ENCODE measurements around the gene ZNF891.
A peak's percentile ranks its signal among the peaks of the same experiment; 100 is the strongest.

Gene ZNF891

DNA sequence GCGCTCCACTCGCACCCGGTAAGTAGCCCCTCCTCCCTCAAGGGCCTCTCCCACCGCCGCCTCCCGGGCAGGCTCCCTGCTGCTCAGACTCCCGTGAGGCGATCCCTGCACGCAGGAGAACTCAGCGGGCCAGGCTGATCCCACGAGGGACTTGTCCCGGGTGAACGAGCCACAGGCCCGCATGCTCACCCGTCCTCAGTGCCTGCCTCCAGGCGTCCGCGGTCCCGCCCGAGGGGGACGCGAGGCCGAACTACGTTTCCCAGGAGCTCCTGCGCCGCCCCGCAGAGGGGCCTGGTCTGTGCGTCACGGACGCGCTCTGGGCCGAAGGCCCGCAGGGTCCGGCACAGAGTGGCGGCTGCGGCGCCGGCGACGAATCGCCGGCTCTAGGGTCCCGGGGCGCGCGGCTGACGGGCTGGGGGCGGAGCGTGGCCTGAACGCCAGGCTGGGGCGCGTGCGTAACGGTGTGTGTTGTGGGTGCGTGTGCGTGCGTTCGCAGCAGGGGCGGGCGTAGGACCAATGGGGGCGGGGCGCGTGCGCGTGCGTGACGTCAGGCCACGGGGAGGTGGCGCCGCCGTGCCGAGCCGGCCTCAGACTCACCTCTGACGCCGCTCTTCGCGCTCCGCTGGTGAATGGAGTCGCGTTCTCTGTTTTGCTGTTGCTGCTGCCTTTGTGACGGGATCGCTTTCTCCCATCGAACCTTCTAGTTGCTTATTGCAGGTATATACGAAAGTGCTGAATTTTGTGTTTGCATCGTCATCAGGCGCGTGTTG, at the start of gene ZNF891, which contains the start of gene ZNF10:
Gene ZNF891, minus strand, starts transcription at position 237 of the 770 bp plus-strand sequence. CDS start 8,356 bp downstream, outside the sequence.
Gene ZNF10, plus strand, starts transcription at position 590 of the 770 bp plus-strand sequence. CDS start 13,866 bp downstream, outside the sequence.
- peak; percentile 89 to 95 for DNase-seq

DNA sequence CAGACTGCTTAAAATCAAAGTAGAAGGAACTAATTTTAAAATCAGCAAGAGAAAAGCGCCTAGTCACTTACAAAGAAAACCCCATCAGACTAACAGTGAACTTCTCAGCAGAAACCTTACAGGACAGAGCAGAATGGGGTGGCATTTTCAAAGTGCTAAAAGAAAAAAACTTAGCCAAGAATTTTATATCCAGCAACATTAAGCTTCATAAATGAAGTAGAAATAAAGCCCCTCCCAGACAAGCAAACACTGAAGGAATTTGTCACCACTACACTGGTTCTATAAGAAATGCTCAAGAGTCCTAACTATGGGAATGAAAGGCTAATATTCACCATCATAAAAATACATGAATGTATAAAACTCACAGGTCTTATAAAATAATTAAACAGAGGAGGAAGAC, 44.8 kb upstream of the ZNF891 start:
- DNase-seq: no peak

DNA sequence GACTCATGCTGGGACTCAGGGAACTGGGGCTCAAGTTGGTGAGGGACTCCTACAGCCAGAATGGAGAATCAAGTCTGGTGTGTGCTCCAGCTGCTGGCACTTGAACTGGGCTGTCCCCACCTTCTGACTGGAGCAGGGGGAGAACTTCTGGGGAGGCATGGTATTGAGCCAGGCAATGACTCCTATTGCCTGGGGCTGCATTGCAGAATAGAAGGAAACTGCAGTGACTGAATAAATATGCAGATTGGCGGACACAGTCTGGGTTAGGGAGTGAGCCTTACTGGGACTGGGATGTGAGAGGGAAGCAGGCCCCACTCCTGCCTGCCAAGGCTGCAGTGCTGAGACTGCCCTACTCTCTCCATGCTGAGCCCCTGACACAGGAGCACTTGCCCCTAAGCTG, 42.4 kb upstream of the ZNF891 start:
- DNase-seq: no peak

DNA sequence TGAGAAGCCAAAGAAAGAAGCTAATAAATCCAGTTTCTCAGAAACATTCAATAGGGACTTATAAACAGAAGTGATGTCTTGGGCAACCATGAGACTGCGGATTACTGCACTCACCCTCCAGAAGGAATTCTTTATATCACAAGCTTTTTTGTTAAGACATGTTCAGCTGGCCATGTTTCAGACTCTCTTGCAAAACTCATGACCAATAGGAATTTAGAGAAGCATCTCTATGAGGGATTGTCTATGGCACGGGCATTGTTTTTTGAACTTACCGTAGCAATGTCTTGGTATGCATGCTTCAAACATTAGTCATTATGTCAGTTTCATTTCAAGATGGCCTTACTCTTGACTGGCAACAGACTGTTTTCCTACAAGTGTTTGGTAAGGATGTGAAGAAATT, 35.7 kb upstream of the ZNF891 start:
- DNase-seq: no peak

DNA sequence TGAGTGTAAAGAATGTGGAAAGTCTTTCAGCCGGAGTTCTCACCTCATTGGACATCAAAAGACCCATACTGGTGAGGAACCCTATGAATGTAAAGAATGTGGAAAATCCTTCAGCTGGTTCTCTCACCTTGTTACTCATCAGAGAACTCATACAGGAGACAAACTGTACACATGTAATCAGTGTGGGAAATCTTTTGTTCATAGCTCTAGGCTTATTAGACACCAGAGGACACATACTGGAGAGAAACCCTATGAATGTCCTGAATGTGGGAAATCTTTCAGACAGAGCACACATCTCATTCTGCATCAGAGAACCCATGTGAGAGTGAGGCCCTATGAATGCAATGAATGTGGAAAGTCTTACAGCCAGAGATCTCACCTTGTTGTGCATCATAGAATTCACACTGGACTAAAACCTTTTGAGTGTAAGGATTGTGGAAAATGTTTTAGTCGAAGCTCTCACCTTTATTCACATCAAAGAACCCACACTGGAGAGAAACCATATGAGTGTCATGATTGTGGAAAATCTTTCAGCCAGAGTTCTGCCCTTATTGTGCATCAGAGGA, 26.1 kb upstream of the ZNF891 start:
- DNase-seq: no peak

DNA sequence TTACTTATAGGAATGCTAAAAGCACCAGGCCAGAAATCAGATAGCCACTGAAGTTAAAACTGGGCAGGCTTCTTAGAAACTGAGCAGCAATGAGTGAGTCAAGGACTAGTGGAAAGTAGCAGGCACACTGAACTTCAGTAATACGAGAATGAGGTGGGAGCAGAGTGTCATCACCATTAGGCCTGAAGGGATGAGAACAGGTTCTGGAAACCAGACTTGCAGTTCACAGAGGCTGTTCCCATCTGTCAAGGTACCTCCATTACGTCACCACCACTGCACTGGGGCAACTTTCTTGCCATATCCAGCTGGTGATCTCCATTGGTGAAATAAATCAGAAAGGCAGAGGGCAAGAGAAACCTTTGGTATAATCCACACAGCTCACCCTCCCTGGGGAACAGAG, 15.9 kb upstream of the ZNF891 start:
- DNase-seq: no peak

DNA sequence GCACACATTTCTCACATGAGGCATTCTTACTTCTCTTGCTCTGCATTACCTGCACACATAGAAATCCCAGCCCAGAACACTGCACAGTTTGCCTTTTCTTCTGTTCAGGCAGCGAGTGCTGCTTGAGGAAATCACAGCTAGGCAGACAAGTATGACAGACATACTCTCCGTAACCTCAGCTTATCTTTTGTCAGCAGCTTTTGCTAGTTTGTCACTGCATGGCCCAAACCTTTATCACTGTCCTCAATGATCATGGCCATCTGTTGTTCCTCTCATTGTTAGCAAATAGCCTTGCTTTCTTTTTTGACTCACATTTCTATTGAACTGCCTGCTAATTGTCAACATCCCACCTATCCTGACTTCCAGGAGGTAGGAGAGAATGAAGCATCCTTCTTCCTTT, 5.7 kb upstream of the ZNF891 start:
- DNase-seq: no peak

DNA sequence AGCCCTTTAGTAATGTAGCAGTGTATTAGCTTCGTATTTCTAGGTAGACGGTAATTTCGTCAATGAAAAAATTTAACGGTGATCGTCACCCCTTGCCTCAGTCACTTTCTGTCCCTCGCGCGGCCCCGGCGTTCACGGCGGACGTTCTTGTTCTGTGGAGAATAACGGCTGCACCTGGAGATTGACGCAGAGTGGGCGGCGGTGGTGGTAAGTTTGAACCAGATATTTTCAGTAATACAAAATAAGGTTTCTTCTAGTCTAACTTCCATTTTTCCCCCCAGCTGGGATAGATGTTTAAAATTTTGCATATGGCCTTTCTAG, 694 bp upstream of the ZNF891 start:
- no peak for DNase-seq

DNA sequence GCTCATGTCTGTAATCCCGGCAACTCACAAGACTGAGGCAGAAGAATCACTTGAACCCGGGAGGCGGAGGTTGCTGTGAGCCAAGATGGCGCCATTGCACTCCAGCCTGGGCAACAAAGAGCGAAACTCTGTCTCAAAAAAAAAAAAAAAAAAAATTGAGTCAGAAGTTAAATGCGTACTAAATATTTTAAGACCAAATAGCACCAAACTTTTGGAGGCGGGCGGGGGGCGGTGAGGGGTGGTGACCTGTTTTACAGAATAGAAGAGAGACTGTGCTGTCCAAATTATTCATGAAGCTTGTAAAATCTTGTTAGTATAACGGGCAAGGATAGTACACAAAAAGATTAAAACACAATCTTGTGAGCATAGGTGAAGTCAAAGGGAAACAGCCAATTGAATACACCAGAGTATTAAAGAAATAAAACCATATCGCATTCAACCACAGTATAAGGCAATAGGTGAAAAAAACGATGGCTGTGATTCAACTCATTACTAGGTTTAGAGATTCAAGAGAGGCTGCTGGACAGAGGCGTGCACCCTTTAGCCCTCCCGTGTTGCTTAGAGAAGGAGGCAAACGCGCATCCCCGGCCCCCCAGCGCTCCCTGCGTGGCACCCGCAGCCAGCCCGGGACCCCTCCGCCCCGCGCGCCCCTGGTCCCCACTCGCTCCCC, 571 bp downstream of the ZNF891 start:
- DNase-seq: no peak

DNA sequence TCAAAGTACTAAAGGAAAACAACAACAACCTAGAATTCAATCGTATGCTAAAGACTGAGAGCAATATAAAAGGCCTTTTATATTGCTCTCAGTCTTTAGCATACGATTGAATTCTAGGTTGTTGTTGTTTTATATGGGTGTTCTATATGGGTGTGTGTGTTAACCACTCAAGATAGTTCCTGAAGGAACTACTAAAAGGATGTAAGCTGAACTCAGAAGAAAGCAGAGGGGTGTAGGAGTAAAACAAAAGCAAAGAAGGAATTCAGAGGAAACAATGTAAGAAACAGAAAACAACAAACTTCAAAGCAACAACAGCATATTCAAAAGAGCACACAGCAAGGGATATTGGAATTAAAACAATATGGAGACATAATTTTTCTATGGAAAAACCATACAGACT, 5.4 kb downstream of the ZNF891 start:
- no peak for DNase-seq

DNA sequence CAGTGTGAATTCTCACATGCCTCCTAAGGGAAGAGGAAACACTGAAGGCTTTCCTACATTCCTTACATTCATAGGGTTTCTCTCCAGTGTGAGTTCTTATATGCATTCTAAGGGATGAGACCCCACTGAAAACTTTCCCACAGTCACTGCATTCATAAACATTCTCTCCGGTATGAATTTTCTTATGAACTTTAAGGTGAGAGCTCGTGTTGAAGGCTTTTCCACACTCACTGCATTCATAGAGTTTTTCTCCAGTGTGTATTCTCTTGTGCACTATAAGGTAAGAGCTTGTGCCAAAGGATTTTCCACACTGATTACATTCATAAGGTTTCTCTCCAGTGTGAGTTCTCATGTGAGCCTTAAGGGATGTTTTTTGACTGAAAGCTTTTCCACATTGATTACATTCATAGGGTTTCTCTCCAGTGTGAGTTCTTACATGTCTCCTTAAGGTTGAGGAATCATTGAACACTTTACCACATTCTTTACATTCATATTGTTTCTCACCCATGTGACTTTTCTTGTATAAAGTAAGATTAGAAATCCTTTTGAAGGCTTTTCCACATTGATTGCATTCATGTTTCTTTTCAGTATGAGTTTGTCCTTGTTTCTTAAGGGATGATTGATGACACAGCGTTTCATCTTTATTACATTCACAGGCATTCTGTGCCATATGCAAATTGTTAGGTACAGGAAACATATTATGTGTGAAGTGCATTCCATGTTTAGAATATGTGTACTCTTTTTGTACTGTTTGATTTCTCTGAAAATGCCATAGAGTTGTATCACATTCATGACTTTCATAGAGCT, 9.5 kb downstream of the ZNF891 start:
- DNase-seq: no peak

DNA sequence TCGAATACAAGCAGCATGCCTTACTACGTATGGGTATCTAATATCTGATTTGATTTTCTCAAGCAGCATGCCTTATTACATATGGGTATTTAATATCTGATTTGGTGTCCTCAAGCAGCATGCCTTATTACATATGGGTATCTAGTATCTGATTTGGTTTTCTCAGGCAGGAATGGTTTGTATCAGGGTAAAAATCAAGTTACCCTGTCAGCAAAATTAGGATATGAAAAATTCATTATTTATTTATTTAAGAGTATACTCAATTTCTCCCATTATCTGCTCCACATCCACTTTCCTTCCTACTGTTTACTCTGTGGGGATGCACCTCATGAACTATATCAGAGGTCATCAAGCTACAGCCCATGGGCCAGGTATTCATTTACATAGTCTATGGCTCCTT, 21.9 kb downstream of the ZNF891 start:
- no peak for DNase-seq

DNA sequence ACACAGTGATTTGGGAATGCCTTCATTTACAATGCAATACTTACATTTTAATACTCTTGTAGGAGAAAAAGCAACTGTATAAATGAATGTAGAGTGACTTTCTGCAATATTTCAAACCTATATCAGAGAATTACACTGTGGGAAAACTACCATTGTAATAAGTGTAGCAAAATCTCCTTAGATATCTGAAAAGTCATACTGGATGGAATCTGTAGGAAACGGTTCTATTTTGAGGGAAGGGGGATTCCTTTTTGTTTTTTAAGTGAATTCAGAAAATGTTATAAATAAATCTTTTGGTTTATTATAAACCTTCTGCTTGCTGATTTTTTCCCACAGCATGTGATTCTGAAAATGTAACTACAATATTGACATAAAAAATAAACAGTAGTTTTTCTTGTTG, 23.0 kb downstream of the ZNF891 start:
- no peak for DNase-seq

DNA sequence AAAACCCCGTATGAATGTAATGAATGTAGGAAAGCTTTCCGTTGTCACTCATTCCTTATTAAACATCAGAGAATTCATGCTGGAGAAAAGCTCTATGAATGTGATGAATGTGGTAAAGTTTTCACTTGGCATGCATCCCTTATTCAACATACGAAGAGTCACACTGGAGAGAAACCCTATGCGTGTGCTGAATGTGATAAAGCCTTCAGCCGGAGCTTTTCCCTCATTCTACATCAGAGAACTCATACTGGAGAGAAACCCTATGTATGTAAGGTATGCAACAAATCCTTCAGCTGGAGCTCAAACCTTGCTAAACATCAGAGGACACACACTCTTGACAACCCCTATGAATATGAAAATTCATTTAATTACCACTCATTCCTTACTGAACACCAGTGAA, 23.8 kb downstream of the ZNF891 start:
- no peak for DNase-seq

DNA sequence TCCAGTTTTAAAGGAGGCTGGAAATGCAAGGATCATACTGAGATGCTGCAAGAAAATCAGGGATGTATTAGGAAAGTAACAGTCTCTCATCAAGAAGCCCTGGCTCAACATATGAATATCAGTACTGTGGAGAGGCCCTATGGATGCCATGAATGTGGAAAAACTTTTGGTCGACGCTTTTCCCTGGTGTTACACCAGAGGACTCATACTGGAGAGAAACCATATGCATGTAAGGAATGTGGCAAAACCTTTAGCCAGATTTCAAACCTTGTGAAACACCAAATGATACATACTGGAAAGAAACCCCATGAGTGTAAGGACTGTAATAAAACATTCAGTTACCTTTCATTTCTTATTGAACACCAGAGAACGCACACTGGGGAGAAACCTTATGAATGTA, 24.5 kb downstream of the ZNF891 start:
- DNase-seq: no peak

DNA sequence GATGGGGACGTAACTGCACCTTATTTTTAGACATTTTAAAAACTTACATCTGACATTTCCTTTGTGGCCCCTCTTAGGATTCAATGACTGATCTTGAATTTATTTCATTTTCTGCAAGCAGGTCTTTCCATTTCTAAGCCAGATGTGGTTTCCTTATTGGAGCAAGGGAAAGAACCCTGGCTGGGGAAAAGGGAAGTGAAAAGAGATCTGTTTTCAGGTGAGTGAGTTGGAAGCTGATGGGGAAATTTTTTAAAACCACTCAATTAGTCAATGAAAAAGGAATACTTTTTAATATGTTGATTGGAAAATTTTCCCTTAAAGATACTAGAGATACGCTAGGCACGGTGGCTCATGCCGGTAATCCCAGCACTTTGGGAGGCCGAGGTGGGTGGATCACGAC, 46.7 kb downstream of the ZNF891 start:
- no peak for DNase-seq

DNA sequence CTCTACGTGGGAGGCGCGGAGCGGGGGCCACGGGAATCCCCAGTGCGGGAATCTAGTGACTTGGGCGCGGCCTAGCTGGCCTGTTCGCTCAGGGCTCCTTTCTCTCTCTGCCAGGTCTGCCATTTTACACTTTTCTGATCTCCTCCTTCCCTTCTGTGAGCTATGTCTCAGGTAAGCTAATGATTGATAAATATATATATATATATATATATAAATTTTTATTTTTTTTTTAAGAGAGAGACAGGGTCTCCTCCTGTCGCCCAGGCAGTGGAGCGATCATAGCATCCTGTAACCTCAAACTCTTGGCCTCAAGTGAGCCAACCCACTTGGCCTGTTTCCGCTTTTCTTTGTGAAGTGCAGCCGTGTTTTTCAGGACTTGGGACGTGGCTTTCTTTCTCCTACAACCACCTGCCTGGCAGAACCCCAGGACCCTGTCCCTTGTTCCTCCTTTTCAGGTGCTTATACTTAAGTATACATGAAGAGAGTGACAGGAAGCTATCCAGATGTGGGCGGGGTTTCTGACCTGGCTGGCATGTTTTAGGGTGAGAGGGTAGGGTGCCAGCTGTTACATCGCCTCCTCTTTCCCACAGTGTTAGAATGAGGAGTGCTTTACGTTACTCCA, 48.8 kb downstream of the ZNF891 start:
- DNase-seq: peak in 1 of 2 donors; percentile 43

DNA sequence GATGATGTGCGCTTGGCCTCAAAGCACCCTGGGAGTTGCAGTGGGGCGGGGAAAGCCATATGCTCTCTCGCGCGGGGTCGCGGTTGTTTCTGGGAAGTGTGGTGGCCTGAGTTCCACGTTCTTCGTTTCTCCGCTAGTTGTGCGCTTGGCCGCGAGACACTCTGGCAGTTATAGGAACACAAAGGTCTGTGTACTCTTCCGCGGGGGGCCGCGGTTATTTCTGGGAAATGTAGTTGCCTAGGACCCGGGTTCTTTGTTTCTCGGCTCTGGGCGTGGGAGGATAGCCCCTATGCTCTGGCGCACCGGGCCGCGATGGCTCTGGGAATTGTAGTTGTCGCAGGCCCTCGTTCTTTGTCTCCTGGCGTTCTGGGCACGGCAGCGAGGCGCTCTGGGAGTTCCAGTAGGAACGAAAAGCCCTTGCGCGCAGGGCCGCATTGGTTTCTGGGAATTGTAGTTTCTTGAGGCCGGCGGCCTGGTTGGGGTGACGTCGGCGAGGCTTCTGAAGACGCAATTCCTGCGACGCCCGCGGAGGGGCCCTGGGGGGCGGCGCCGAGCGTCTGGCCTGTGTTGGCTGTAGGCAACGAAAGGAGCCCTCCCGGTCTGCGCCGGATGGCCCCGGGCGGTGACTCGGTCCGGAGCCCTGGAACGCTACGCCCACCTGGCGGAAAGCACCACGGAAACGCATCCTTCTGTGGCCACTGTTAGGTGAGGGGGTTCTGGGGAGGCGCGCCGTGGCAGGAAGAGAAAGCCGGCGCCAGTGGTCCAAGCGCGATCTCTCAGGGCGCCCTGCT, 49.5 kb downstream of the ZNF891 start, which contains the start of gene ZNF140:
Gene ZNF140, plus strand, starts transcription at position 556 of the 791 bp plus-strand sequence. CDS start 398 bp downstream, outside the sequence.
- peak; percentile 97 to 98 for DNase-seq

DNA sequence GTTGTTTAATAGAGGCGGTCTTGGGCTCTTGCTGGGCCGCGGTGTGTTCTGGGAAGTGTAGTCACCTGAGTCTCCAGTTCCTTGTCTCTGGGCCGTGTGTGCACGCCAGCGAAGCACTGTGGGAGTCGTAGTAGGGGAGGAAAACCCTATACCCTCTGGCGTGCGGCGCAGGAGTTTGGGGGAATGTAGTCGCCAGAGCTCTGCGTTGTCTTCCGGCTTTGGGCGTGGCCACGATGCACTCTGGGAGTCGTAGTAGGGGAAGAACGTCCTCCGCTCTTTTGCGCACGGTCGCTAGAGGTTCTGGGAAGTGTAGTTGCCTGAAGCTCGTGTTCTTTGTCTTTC, 50.1 kb downstream of the ZNF891 start:
- DNase-seq: peak; percentile 98 to 99

DNA sequence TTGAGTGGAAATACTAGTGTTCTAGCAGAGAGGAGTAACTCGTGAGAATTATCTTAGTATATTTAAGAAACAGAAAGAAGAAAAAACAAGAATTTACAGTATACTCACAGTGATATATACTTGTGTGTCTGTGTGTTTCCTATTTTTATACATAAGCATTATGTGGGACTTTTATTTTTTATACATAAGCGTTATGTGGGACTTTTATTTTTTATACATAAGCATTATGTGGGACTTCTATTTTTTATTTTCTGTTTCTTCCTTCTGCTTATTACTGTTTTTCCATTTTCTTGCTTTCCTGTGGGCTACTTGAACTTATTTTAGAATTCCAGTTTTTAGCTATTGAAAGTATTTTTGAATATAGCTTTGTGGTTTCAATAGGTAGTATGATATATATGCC, 56.2 kb downstream of the ZNF891 start:
- no peak for DNase-seq

DNA sequence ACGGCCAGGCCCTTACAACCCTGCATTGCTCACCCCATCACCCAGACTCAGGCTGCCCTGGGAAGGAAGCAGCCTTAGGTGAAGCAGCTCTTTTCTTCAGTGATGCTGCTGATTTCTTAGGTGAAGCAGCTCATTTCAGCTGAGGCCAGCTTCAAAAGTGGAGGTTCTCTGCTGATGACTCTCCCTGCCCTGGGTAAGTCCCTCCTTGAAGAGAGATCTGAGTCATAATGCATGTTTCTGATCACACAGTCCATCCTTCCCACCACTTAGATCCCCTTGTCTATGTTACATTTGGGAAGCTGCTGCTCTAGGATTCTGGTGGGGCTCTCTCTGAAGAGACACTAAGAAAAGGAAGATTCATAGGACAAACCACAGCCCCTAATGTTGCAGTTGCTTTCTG, 66.5 kb downstream of the ZNF891 start:
- no peak for DNase-seq

DNA sequence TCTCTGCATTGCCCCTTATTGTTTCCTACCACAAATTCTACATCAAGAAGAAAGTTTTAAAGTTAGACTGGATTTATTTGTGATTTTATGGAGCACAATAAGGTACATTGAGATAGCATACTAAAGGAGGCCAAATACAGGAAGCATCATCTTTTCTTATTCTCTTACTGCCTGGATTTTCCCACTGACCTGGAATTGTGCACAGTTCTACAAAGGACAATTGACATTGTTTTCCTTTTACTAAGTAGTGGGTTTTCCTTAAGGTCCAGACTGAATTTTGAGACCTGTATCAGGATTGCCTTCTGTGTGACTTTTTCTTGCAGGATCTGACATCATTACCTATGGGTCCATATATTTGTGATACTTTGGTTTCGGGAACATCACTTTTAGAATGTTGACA, 68.1 kb downstream of the ZNF891 start:
- no peak for DNase-seq
